Activated T-helper 2 cell treated with anti-CD3 and anti-CD28 coated beads, Interferon-gamma antibody, Interleukin-2, Interleukin-4, amounts not matched to agents 10 μg/mL and 5 μg/mL and 100 μg/mL, durations not matched to agents 14 hours and 24 hours and 36 hours (primary cell): Measurements from ENCODE around the gene RNF169. TPM values are rescaled to one million over a fixed set of nuclear protein-coding genes. Genes with fewer than 3 reads are reported as not detected.

Source experiments
- DNase-seq: peaks from one replicate; pipeline ENCODE4 v3.0.0; 2021; ENCODE audit warnings: low spot score
- H3K27ac Mint-ChIP-seq: one replicate; pipeline ENCODE4 v1.8.0; 2021; ENCODE audit warnings: mixed read lengths
- H3K27me3 Mint-ChIP-seq: one replicate; pipeline ENCODE4 v1.8.0; 2021; ENCODE audit warnings: low read depth, mixed read lengths
- H3K36me3 Mint-ChIP-seq: one replicate; pipeline ENCODE4 v1.8.0; 2021; ENCODE audit warnings: low read depth, mixed read lengths
- H3K4me1 Mint-ChIP-seq: one replicate; pipeline ENCODE4 v1.8.0; 2021; ENCODE audit warnings: low read depth, mixed read lengths
- H3K4me3 Mint-ChIP-seq: one replicate; pipeline ENCODE4 v1.8.0; 2021; ENCODE audit warnings: low read depth, mild to moderate bottlenecking, moderate library complexity, mixed read lengths
- H3K9me3 Mint-ChIP-seq: one replicate; pipeline ENCODE4 v1.8.0; 2021; ENCODE audit warnings: mixed read lengths
- intact Hi-C: fragments of 100-400 bp; cut with micrococcal nuclease; formaldehyde crosslinking; loops from one replicate; pipeline ENCODE4 v1.15.1; 2023
- total RNA-seq: library from RNA; stranded (reverse); gene quantifications from 2 replicates; pipeline ENCODE4 v1.2.3, GENCODE V29; 2022

The RNF169 gene
- total RNA-seq, 1 donor from 2014 or later = 14.4 TPM

GRCh38 chr11:74717221-74717969 lies 31.3 kb upstream of the RNF169 start:
- H3K27me3 Mint-ChIP-seq = peaks cover 2% of the 10 kb centered on the region
- H3K9me3 Mint-ChIP-seq = no peaks in the 10 kb centered on the region
- peaks cover 3% of the 10 kb centered on the region for H3K4me1 Mint-ChIP-seq
- intact Hi-C loops = no loop called here
- no peaks in the 10 kb centered on the region for H3K36me3 Mint-ChIP-seq
- no peak for DNase-seq
- no peak overlapping the region for H3K4me3 Mint-ChIP-seq
- no peak overlapping the region for H3K27ac Mint-ChIP-seq

- intact Hi-C loops = no loop called here
- Mint-ChIP-seq H3K4me3 (no peak overlapping the region), H3K27ac (no peak overlapping the region), H3K36me3 (no peaks in the 10 kb centered on the region), H3K4me1 (peaks cover 3% of the 10 kb centered on the region), H3K27me3 (peaks cover 9% of the 10 kb centered on the region), H3K9me3 (no peaks in the 10 kb centered on the region)
- no peak for DNase-seq
These were observed 29.6 kb upstream of the RNF169 start for GRCh38 chr11:74719011-74719410.

GRCh38 chr11:74720596-74721478 lies 27.8 kb upstream of the RNF169 start:
- no peaks in the 10 kb centered on the region for H3K36me3 Mint-ChIP-seq
- peaks cover 19% of the 10 kb centered on the region for H3K27me3 Mint-ChIP-seq
- no peak overlapping the region for H3K4me3 Mint-ChIP-seq
- DNase-seq = no peak
- H3K27ac Mint-ChIP-seq = no peak overlapping the region
- intact Hi-C loops = no loop called here
- no peaks in the 10 kb centered on the region for H3K4me1 Mint-ChIP-seq
- H3K9me3 Mint-ChIP-seq = no peaks in the 10 kb centered on the region

GRCh38 chr11:74721479-74721835 lies 27.2 kb upstream of the RNF169 start:
- Mint-ChIP-seq H3K36me3 (no peaks in the 10 kb centered on the region), H3K4me1 (no peaks in the 10 kb centered on the region), H3K27me3 (peaks cover 22% of the 10 kb centered on the region), H3K27ac (no peak overlapping the region), H3K4me3 (no peak overlapping the region), H3K9me3 (no peaks in the 10 kb centered on the region)
- intact Hi-C loops = no loop called here
- DNase-seq = no peak

GRCh38 chr11:74723511-74723910 lies 25.1 kb upstream of the RNF169 start:
- no peaks in the 10 kb centered on the region for H3K36me3 Mint-ChIP-seq
- H3K27me3 Mint-ChIP-seq = peaks cover 31% of the 10 kb centered on the region
- H3K4me3 Mint-ChIP-seq = no peak overlapping the region
- intact Hi-C loops = no loop called here
- DNase-seq = no peak
- no peaks in the 10 kb centered on the region for H3K9me3 Mint-ChIP-seq
- no peaks in the 10 kb centered on the region for H3K4me1 Mint-ChIP-seq
- no peak overlapping the region for H3K27ac Mint-ChIP-seq

- no peak overlapping the region for H3K4me3 Mint-ChIP-seq
- H3K27me3 Mint-ChIP-seq = peaks cover 52% of the 10 kb centered on the region
These were observed 22.9 kb upstream of the RNF169 start for GRCh38 chr11:74725701-74726100.

GRCh38 chr11:74726547-74727182 lies 22.0 kb upstream of the RNF169 start:
- Mint-ChIP-seq H3K36me3 (no peaks in the 10 kb centered on the region), H3K4me3 (no peak overlapping the region), H3K4me1 (peaks cover 2% of the 10 kb centered on the region), H3K9me3 (no peaks in the 10 kb centered on the region), H3K27ac (no peak overlapping the region), H3K27me3 (peaks cover 55% of the 10 kb centered on the region)
- intact Hi-C loops = loop anchor here (2.0 kb wide), 1 partner anchor 274 kb away; no protein-coding TSS in a partner anchor
- peak; percentile 26 for DNase-seq

More at GRCh38 chr11:74725701-74726100, 22.9 kb upstream of the RNF169 start:
- Mint-ChIP-seq H3K9me3 (no peaks in the 10 kb centered on the region), H3K27ac (no peak overlapping the region), H3K4me1 (peaks cover under 1% of the 10 kb centered on the region), H3K36me3 (no peaks in the 10 kb centered on the region)
- DNase-seq = no peak
- intact Hi-C loops = loop anchor here (2.0 kb wide), 1 partner anchor 273 kb away; no protein-coding TSS in a partner anchor

GRCh38 chr11:74729397-74729796 lies 19.3 kb upstream of the RNF169 start:
- Mint-ChIP-seq H3K9me3 (no peaks in the 10 kb centered on the region), H3K4me3 (no peak overlapping the region), H3K4me1 (peaks cover 2% of the 10 kb centered on the region), H3K27ac (no peak overlapping the region), H3K36me3 (no peaks in the 10 kb centered on the region), H3K27me3 (peaks cover 69% of the 10 kb centered on the region)
- intact Hi-C loops = no loop called here
- no peak for DNase-seq

GRCh38 chr11:74730571-74731260 lies 17.9 kb upstream of the RNF169 start:
- intact Hi-C loops = no loop called here
- Mint-ChIP-seq H3K36me3 (no peaks in the 10 kb centered on the region), H3K27ac (no peak overlapping the region), H3K4me3 (no peak overlapping the region), H3K4me1 (peaks cover 2% of the 10 kb centered on the region), H3K27me3 (peaks cover 71% of the 10 kb centered on the region), H3K9me3 (no peaks in the 10 kb centered on the region)
- DNase-seq = no peak

- H3K27ac Mint-ChIP-seq = no peak within 1 kb of the TSS
- H3K4me3 Mint-ChIP-seq = no peak within 1 kb of the TSS
- H3K27me3 Mint-ChIP-seq = peaks cover 70% of the 10 kb centered on the region
These were observed 17.2 kb upstream of the RNF169 start, which contains the start of gene CHRDL2 for GRCh38 chr11:74731301-74732094. CHRDL2 (minus strand) TSS chr11:74731426; CDS start chr11:74730888, 538 bp downstream.

GRCh38 chr11:74734559-74734925 lies 14.1 kb upstream of the RNF169 start:
- Mint-ChIP-seq H3K27ac (no peak overlapping the region), H3K27me3 (peaks cover 72% of the 10 kb centered on the region), H3K36me3 (no peaks in the 10 kb centered on the region), H3K9me3 (no peaks in the 10 kb centered on the region), H3K4me3 (no peak overlapping the region), H3K4me1 (peaks cover 2% of the 10 kb centered on the region)
- no peak for DNase-seq
- intact Hi-C loops = no loop called here

More at GRCh38 chr11:74731301-74732094, 17.2 kb upstream of the RNF169 start, which contains the start of gene CHRDL2:
- intact Hi-C loops = no loop called here
- H3K9me3 Mint-ChIP-seq = no peaks in the 10 kb centered on the region
- H3K4me1 Mint-ChIP-seq = peaks cover 2% of the 10 kb centered on the region
- DNase-seq = no peak
- H3K36me3 Mint-ChIP-seq = no peaks in the 10 kb centered on the region
